Pancreas (tissue), 10 donors: ENCODE measurements around the gene DPEP3. TPM values are rescaled to one million over a fixed set of nuclear protein-coding genes. Genes with fewer than 3 reads are reported as not detected.
"Not testable (repeated sequence)": the region's sequence is repeated elsewhere in the genome, so short reads cannot be mapped to it uniquely, and the experiment has no call there.

Experiments
- ATAC-seq, 4 donors: fragments of 200-7000 bp; cut with Tn5 transposase; one replicate each; pipeline versions ENCODE4 v1.8.0 to v1.9.1; 2020; ENCODE audit warnings: mild to moderate bottlenecking in 4 of 4, moderate library complexity in 4 of 4
- DNase-seq, 6 donors: peaks; one replicate each; pipeline ENCODE4 v3.0.0-alpha.2; 2020
- FAIRE-seq: peaks from 2 replicates; lab custom pipeline; 2012; peaks lifted over from hg19 to GRCh38; lab: Jason Lieb, UNC
- H3K27ac ChIP-seq, 4 donors: fragments of 200-600 bp; sonication (generic); 1 replicate in 3 of 4; 2 replicates in 1 of 4; pipeline versions ENCODE4 v1.5.0 to v1.8.0; 2020
- H3K27me3 ChIP-seq, 4 donors: fragments of 200-600 bp; one replicate each; pipeline ENCODE4 v1.8.0; 2021
- H3K36me3 ChIP-seq, 3 donors: fragments of 200-600 bp; sonication (generic) in 1 of 3; one replicate each; pipeline versions ENCODE4 v1.5.0 to v1.8.0; 2020 to 2021
- H3K4me1 ChIP-seq, 3 donors: fragments of 200-600 bp; one replicate each; pipeline ENCODE4 v1.8.0; 2021
- H3K4me3 ChIP-seq, 4 donors: fragments of 200-600 bp; sonication (generic) in 2 of 4; one replicate each; pipeline versions ENCODE4 v1.5.0 to v1.8.0; 2020 to 2021
- H3K9me3 ChIP-seq, 4 donors: fragments of 200-600 bp; one replicate each; pipeline ENCODE4 v1.8.0; 2021
- CTCF ChIP-seq, 4 donors: fragments of 200-600 bp; sonication (generic) in 3 of 4; IDR thresholded peaks; one replicate each; pipeline versions ENCODE4 v1.5.0 to v1.8.0; 2021; ENCODE audit warnings: antibody characterized with exemption in 4 of 4
- WGBS, 2 donors: extraction: QIAGEN DNeasy Blood & Tissue Kit; methylation state at CpG; one replicate each; pipeline ENCODE4 v1.1.7; 2013; 5-methylcytosine and 5-hydroxymethylcytosine counted together
- intact Hi-C, 3 donors: fragments of 100-400 bp; cut with DNase I; formaldehyde crosslinking; loops; one replicate each; pipeline versions ENCODE4 v1.11.1 to v1.14.2; 2022
- polyA plus RNA-seq, 2 donors: library from polyadenylated mRNA; stranded (reverse); fragments of 200-250 nt; gene quantifications; one replicate each; pipeline ENCODE4 v1.2.3, GENCODE V29; 2013
- total RNA-seq, 6 donors: library from RNA; stranded (reverse); fragmentation: NEBNext Ultra II Directional in 4 of 6; extraction: Animal tissue kit (Norgen Biotek cat#: 25700) in 4 of 6; gene quantifications; one replicate each; pipeline versions ENCODE4 v1.2.1 to v1.2.4, GENCODE V29; 2021 to 2023
- donor health status: healthy with polysubstance abuse.
- donor health status: DM: no; HTN: no; CAD: no; lungs with moderate emphysema.
- donor health status: DM: no; HTN: no; CAD: no.
- donor health status: control.
- donor health status: control.
- donor health status: Bipolar disorder and iron deficiency.
- donor health status: DM: yes; HTN: yes; CAD: no.
- donor health status: DM: no; HTN: no; CAD: no.
- donor health status: DM: no; HTN: no; CAD: no.
- donor health status: DM: yes; HTN: yes; CAD: no.

DPEP3 gene
- total and polyA plus RNA-seq, 8 donors = 0.09 to 0.12 TPM; not detected in 6

- H3K27me3 ChIP-seq = no peaks in the 10 kb centered on the region
- FAIRE-seq (no peak), ATAC-seq (no peak), DNase-seq (no peak)
- TF ChIP-seq CTCF (IDR thresholded peaks at IDR 0.05) = no peak
- H3K4me1 ChIP-seq = peaks cover 10 to 19% (median 13%) of the 10 kb centered on the region in 3 donors
- 86 to 88% methylated on average over 10 of the region's 10 CpGs for WGBS, 2 donors
- H3K27ac ChIP-seq = no peak overlapping the region
- H3K36me3 ChIP-seq = no peaks in the 10 kb centered on the region
- H3K9me3 ChIP-seq = no peaks in the 10 kb centered on the region
- intact Hi-C loops = no loop called here
- peak overlapping the region in 1 of 4 donors; percentile 100 for H3K4me3 ChIP-seq
Observed at GRCh38 chr16:68021490-68021889, 41.2 kb upstream of the DPEP3 start.

GRCh38 chr16:68019167-68019680 is 38.9 kb upstream of the DPEP3 start:
- FAIRE-seq (no peak), ATAC-seq (no peak), DNase-seq (no peak)
- Histone ChIP-seq H3K4me3 (no peak overlapping the region), H3K27ac (no peak overlapping the region), H3K27me3 (no peaks in the 10 kb centered on the region), H3K4me1 (peaks cover 10 to 17% (median 13%) of the 10 kb centered on the region in 3 donors), H3K9me3 (no peaks in the 10 kb centered on the region), H3K36me3 (no peaks in the 10 kb centered on the region)
- TF ChIP-seq CTCF (IDR thresholded peaks at IDR 0.05) = no peak
- intact Hi-C loops = no loop called here
- 59 to 72% methylated on average over 8 of the region's 8 CpGs for WGBS, 2 donors

GRCh38 chr16:68015681-68016080 is 35.4 kb upstream of the DPEP3 start, which contains the start of gene DPEP2NB:
DPEP2NB (minus strand) TSS chr16:68015911; CDS start chr16:68015770, 141 bp downstream.
- H3K27me3 ChIP-seq = no peaks in the 10 kb centered on the region
- 64 to 79% methylated on average over 5 of the region's 5 CpGs for WGBS, 2 donors
- H3K36me3 ChIP-seq = no peaks in the 10 kb centered on the region
- H3K27ac ChIP-seq = no peak within 1 kb of the TSS
- no peak for TF ChIP-seq CTCF (IDR thresholded peaks at IDR 0.05)
- no peaks in the 10 kb centered on the region for H3K4me1 ChIP-seq
- no peaks in the 10 kb centered on the region for H3K9me3 ChIP-seq
- no peak within 1 kb of the TSS for H3K4me3 ChIP-seq
- DNase-seq (no peak), FAIRE-seq (no peak), ATAC-seq (no peak)
- intact Hi-C loops = no loop called here

GRCh38 chr16:68013440-68013839 is 33.1 kb upstream of the DPEP3 start:
- no peaks in the 10 kb centered on the region for H3K36me3 ChIP-seq
- DNase-seq (no peak), FAIRE-seq (no peak), ATAC-seq (no peak)
- H3K27me3 ChIP-seq = no peaks in the 10 kb centered on the region
- WGBS, 2 donors = 29 to 48% methylated on average over 1 of the region's 1 CpG
- H3K27ac ChIP-seq = no peak overlapping the region
- no peak for TF ChIP-seq CTCF (IDR thresholded peaks at IDR 0.05)
- no peaks in the 10 kb centered on the region for H3K9me3 ChIP-seq
- intact Hi-C loops = no loop called here
- no peaks in the 10 kb centered on the region for H3K4me1 ChIP-seq
- H3K4me3 ChIP-seq = no peak overlapping the region

GRCh38 chr16:68009872-68010271 is 29.6 kb upstream of the DPEP3 start:
- H3K36me3 ChIP-seq, H3K27me3 ChIP-seq, ATAC-seq, DNase-seq, H3K4me3 ChIP-seq, intact Hi-C loops, FAIRE-seq, H3K4me1 ChIP-seq, H3K9me3 ChIP-seq, H3K27ac ChIP-seq: not testable (repeated sequence)
- WGBS, 2 donors = 53 to 65% methylated on average over 4 of the region's 4 CpGs
